Chondrocyte (in vitro differentiated cells): ENCODE measurements around the gene FAAP20. TPM values are rescaled to one million over a fixed set of nuclear protein-coding genes. Genes with fewer than 3 reads are reported as not detected.

ENCODE experiments used
- DNase-seq: peaks from one replicate; pipeline ENCODE4 v3.0.0; 2021; ENCODE audit warnings: mixed read lengths, low spot score
- H3K27ac Mint-ChIP-seq: one replicate; pipeline ENCODE4 v1.8.0; 2021; ENCODE audit warnings: mild to moderate bottlenecking, moderate library complexity, mixed read lengths; ENCODE audit not compliant: unreplicated experiment
- H3K27me3 Mint-ChIP-seq: 2 replicates; pipeline ENCODE4 v1.8.0; 2021; ENCODE audit warnings: low read depth, mixed read lengths
- H3K36me3 Mint-ChIP-seq: 2 replicates; pipeline ENCODE4 v1.8.0; 2021; ENCODE audit warnings: low read depth, mixed read lengths
- H3K4me1 Mint-ChIP-seq: 2 replicates; pipeline ENCODE4 v1.8.0; 2021; ENCODE audit warnings: low read depth, mild to moderate bottlenecking, mixed read lengths
- H3K4me3 Mint-ChIP-seq: one replicate; pipeline ENCODE4 v1.8.0; 2021; ENCODE audit warnings: mild to moderate bottlenecking, moderate library complexity, mixed read lengths; ENCODE audit not compliant: unreplicated experiment
- H3K9me3 Mint-ChIP-seq: 2 replicates; pipeline ENCODE4 v1.8.0; 2021; ENCODE audit warnings: low read depth, mixed read lengths
- CTCF ChIP-seq: fragments of 200-600 bp; sonication (generic); IDR thresholded peaks from 2 replicates; pipeline ENCODE4 v1.5.0; 2021; ENCODE audit warnings: antibody characterized with exemption, mild to moderate bottlenecking, moderate library complexity
- total RNA-seq: library from RNA; stranded (reverse); gene quantifications from 3 replicates; pipeline ENCODE4 v1.2.1, GENCODE V29; 2021

FAAP20 gene
- total RNA-seq, 1 donor from 2014 or later, result 69.2 TPM

- TF ChIP-seq CTCF, result no peak
- H3K27me3 Mint-ChIP-seq, result no peaks in the 10 kb centered on the region
- DNase-seq, result no peak
- H3K4me1 Mint-ChIP-seq, result peaks cover 5% of the 10 kb centered on the region
- no peak overlapping the region for H3K4me3 Mint-ChIP-seq
- H3K36me3 Mint-ChIP-seq, result peaks cover 7% of the 10 kb centered on the region
- no peaks in the 10 kb centered on the region for H3K9me3 Mint-ChIP-seq
- H3K27ac Mint-ChIP-seq, result no peak overlapping the region
These were observed 13.3 kb downstream of the FAAP20 start for GRCh38 chr1:2181271-2181670.

GRCh38 chr1:2180297-2181245 lies 14.0 kb downstream of the FAAP20 start:
- Mint-ChIP-seq H3K4me3 (no peak overlapping the region), H3K27ac (no peak overlapping the region), H3K9me3 (no peaks in the 10 kb centered on the region), H3K36me3 (peaks cover 6% of the 10 kb centered on the region), H3K4me1 (peaks cover 5% of the 10 kb centered on the region), H3K27me3 (no peaks in the 10 kb centered on the region)
- peak; percentile 93 for DNase-seq
- TF ChIP-seq CTCF, result no peak

GRCh38 chr1:2179283-2180013 lies 15.1 kb downstream of the FAAP20 start:
- Mint-ChIP-seq H3K27me3 (no peaks in the 10 kb centered on the region), H3K36me3 (peaks cover 4% of the 10 kb centered on the region), H3K27ac (no peak overlapping the region), H3K4me3 (no peak overlapping the region), H3K4me1 (peaks cover 5% of the 10 kb centered on the region), H3K9me3 (no peaks in the 10 kb centered on the region)
- no peak for TF ChIP-seq CTCF
- DNase-seq, result no peak

GRCh38 chr1:2178875-2179274 lies 15.7 kb downstream of the FAAP20 start:
- no peak for TF ChIP-seq CTCF
- peak; percentile 90 for DNase-seq

GRCh38 chr1:2177946-2178538 lies 16.5 kb downstream of the FAAP20 start:
- TF ChIP-seq CTCF, result no peak
- DNase-seq, result peak; percentile 82
- Mint-ChIP-seq H3K27me3 (no peaks in the 10 kb centered on the region), H3K36me3 (peaks cover 2% of the 10 kb centered on the region), H3K27ac (no peak overlapping the region), H3K4me1 (peaks cover 5% of the 10 kb centered on the region), H3K9me3 (no peaks in the 10 kb centered on the region), H3K4me3 (no peak overlapping the region)

More at GRCh38 chr1:2178875-2179274, 15.7 kb downstream of the FAAP20 start:
- Mint-ChIP-seq H3K36me3 (peaks cover 2% of the 10 kb centered on the region), H3K27ac (no peak overlapping the region), H3K27me3 (no peaks in the 10 kb centered on the region), H3K4me3 (no peak overlapping the region), H3K4me1 (peaks cover 5% of the 10 kb centered on the region), H3K9me3 (no peaks in the 10 kb centered on the region)
